Panc1 (cell line): Measurements from ENCODE around the gene ARHGEF7. TPM values are rescaled to one million over a fixed set of nuclear protein-coding genes. Genes with fewer than 3 reads are reported as not detected.

Experiments used
- ATAC-seq: fragments of 200-7000 bp; cut with Tn5 transposase; 2 replicates; pipeline ENCODE4 v1.9.1; 2020; ENCODE audit warnings: mild to moderate bottlenecking, moderate library complexity
- BruUV-seq: library from RNA; stranded (reverse); fragments of 400-500 nt; replicated peaks from 2 replicates; lab custom pipeline; 2021; lab: Mats Ljungman, UMichigan
- CTCF ChIA-PET: fragments of 300-600 bp; sonication (Branson Sonifier 250); formaldehyde crosslinking; loops from one replicate; lab custom pipeline; 2022; ENCODE audit warnings: antibody characterized with exemption; lab: Charles Lee
- POLR2A ChIA-PET: fragments of 300-600 bp; sonication (Branson Sonifier 250); formaldehyde crosslinking; loops from one replicate; lab custom pipeline; 2022; ENCODE audit warnings: antibody characterized with exemption; lab: Charles Lee
- DNase-seq: peaks from one replicate; pipeline ENCODE4 v3.0.0-alpha.2; 2010; ENCODE audit warnings: low read depth, low spot score
- H3K27ac ChIP-seq: 2 replicates; pipeline ENCODE4 v1.5.1; 2011; ENCODE audit warnings: mild to moderate bottlenecking, low read length, inconsistent platforms
- H3K27me3 ChIP-seq: fragments of 200-500 bp; sonication (Bioruptor generic); 2 replicates; pipeline ENCODE4 v1.6.0; 2014; ENCODE audit warnings: low read length, inconsistent platforms; ENCODE audit not compliant: control insufficient read depth, insufficient read depth
- H3K36me3 ChIP-seq: fragments of 200-500 bp; sonication (Bioruptor generic); 2 replicates; pipeline ENCODE4 v1.5.1; 2014; ENCODE audit warnings: inconsistent platforms, mild to moderate bottlenecking, low read length, moderate library complexity; ENCODE audit not compliant: control insufficient read depth, insufficient read depth
- H3K4me1 ChIP-seq: 2 replicates; pipeline ENCODE4 v1.5.1; 2011; ENCODE audit warnings: inconsistent platforms, mild to moderate bottlenecking, low read length, moderate library complexity; ENCODE audit not compliant: control insufficient read depth, insufficient read depth
- H3K4me3 ChIP-seq, 2 experiments: 2 replicates each; pipeline ENCODE4 v1.5.1; 2011 to 2012; ENCODE audit warnings: low read depth in 2 of 2, low read length in 2 of 2, mild to moderate bottlenecking in 2 of 2, inconsistent platforms in 1 of 2, moderate library complexity in 1 of 2
- H3K9me3 ChIP-seq: fragments of 200-500 bp; sonication (Bioruptor generic); 2 replicates; pipeline ENCODE4 v1.5.1; 2014; ENCODE audit warnings: low read depth, mild to moderate bottlenecking, inconsistent platforms, low read length, moderate library complexity; ENCODE audit not compliant: control insufficient read depth, insufficient read depth
- CTCF ChIP-seq: fragments of 450-650 bp; IDR thresholded peaks from 2 replicates; pipeline ENCODE4 v1.5.1; 2017; ENCODE audit warnings: mild to moderate bottlenecking
- POLR2AphosphoS5 ChIP-seq: IDR thresholded peaks from 2 replicates; pipeline ENCODE4 v1.6.1; 2012; ENCODE audit warnings: mild to moderate bottlenecking, low read depth, low read length, moderate library complexity
- REST ChIP-seq, 2 experiments: IDR thresholded peaks; 2 replicates each; pipeline ENCODE4 v1.6.1; 2011 to 2012; ENCODE audit warnings: low read depth in 2 of 2, control low read depth in 1 of 2, low read length in 1 of 2, mild to moderate bottlenecking in 1 of 2, moderate library complexity in 1 of 2; ENCODE audit not compliant: insufficient read depth in 1 of 2
- SIN3A ChIP-seq: IDR thresholded peaks from 2 replicates; pipeline ENCODE4 v1.6.1; 2012; ENCODE audit warnings: low read depth, mild to moderate bottlenecking, low read length, moderate library complexity, borderline replicate concordance; ENCODE audit not compliant: insufficient read depth
- TCF7L2 ChIP-seq: IDR thresholded peaks from 2 replicates; pipeline ENCODE4 v1.6.1; 2011; ENCODE audit warnings: mild to moderate bottlenecking, low read depth, low read length, inconsistent platforms
- in situ Hi-C: cut with HindIII; loops from 2 replicates; pipeline ENCODE4 v1.10.0; 2016; ENCODE audit warnings: low sequenced_read_pairs, low pct_unique_long_range_greater_than_20kb
- intact Hi-C: fragments of 100-400 bp; cut with micrococcal nuclease; formaldehyde crosslinking; loops from one replicate; pipeline ENCODE4 v1.10.0; 2022; ENCODE audit not compliant: unreplicated experiment
- total RNA-seq: library from RNA; stranded (reverse); gene quantifications from one replicate; pipeline ENCODE4 v1.2.1, GENCODE V29; 2021; ENCODE audit not compliant: unreplicated experiment

Gene ARHGEF7
- total RNA-seq, 1 experiment from 2014 or later = 36.4 TPM

- in situ Hi-C loops = no loop called here
- CTCF ChIA-PET = no interaction called here
These were observed 148.5 kb downstream of the ARHGEF7 start for GRCh38 chr13:111263566-111263965.

GRCh38 chr13:111265006-111265700, 150.0 kb downstream of the ARHGEF7 start:
- ChIA-PET CTCF (interaction anchor here (0.7 kb wide), 1 partner anchor 962 kb away, joined by 4 read pairs; no protein-coding TSS in a partner anchor), POLR2A (no interaction called here)
- in situ Hi-C loops (no loop called here), intact Hi-C loops (no loop called here)
- no peaks in the 10 kb centered on the region for H3K4me1 ChIP-seq
- no peaks in the 10 kb centered on the region for H3K9me3 ChIP-seq
- H3K27me3 ChIP-seq = no peaks in the 10 kb centered on the region
- H3K4me3 ChIP-seq = no peak overlapping the region
- H3K36me3 ChIP-seq = no peaks in the 10 kb centered on the region
- DNase-seq (no peak), ATAC-seq (no peak)
- no TSS peak for BruUV-seq
- TF ChIP-seq REST (IDR thresholded peaks at IDR 0.05; ENCODE audit: insufficient read depth in 1 of 2, low read depth in 2 of 2, low read length in 1 of 2) = no peak
- no peak for TF ChIP-seq POLR2AphosphoS5
- TF ChIP-seq CTCF = no peak
- no peak for TF ChIP-seq TCF7L2
- no peak for TF ChIP-seq SIN3A
- no peak overlapping the region for H3K27ac ChIP-seq

More at GRCh38 chr13:111263566-111263965, 148.5 kb downstream of the ARHGEF7 start:
- no peak for TF ChIP-seq CTCF
- Histone ChIP-seq H3K4me3 (no peak overlapping the region), H3K36me3 (no peaks in the 10 kb centered on the region), H3K27ac (no peak overlapping the region), H3K27me3 (no peaks in the 10 kb centered on the region), H3K9me3 (no peaks in the 10 kb centered on the region), H3K4me1 (no peaks in the 10 kb centered on the region)
- intact Hi-C loops = no loop called here
- DNase-seq (no peak), ATAC-seq (no peak)
- no TSS peak for BruUV-seq
- POLR2A ChIA-PET = no interaction called here
